MM.1S (cell line): ENCODE measurements around the gene SCAI.
"Not testable (repeated sequence)": the region's sequence is repeated elsewhere in the genome, so short reads cannot be mapped to it uniquely, and the experiment has no call there.

Source experiments
- DNase-seq: peaks from one replicate; pipeline ENCODE4 v3.0.0-alpha.2; 2015
- H2AFZ ChIP-seq: fragments of 300-600 bp; sonication (generic); 2 replicates; pipeline ENCODE4 v1.6.0; 2016; ENCODE audit warnings: antibody characterized with exemption, low read length
- H3F3A ChIP-seq: fragments of 300-600 bp; sonication (generic); 2 replicates; pipeline ENCODE4 v1.6.1; 2016; ENCODE audit warnings: mild to moderate bottlenecking, antibody characterized with exemption, low read length, moderate library complexity, mixed read lengths; ENCODE audit not compliant: insufficient read depth
- H3K27ac ChIP-seq: fragments of 300-600 bp; sonication (generic); 2 replicates; pipeline ENCODE4 v1.5.1; 2016; ENCODE audit warnings: mild to moderate bottlenecking, low read length
- H3K27me3 ChIP-seq: fragments of 300-600 bp; sonication (generic); replicated peaks from 2 replicates; pipeline ENCODE4 v1.6.0; 2016; ENCODE audit warnings: low read length; ENCODE audit not compliant: insufficient read depth
- H3K36me3 ChIP-seq: fragments of 300-600 bp; sonication (generic); replicated peaks from 2 replicates; pipeline ENCODE4 v1.6.1; 2016; ENCODE audit warnings: mild to moderate bottlenecking, low read length, mixed read lengths; ENCODE audit not compliant: insufficient read depth
- H3K4me1 ChIP-seq: fragments of 300-600 bp; sonication (generic); 2 replicates; pipeline ENCODE4 v1.6.1; 2016; ENCODE audit warnings: low read length, mixed read lengths
- H3K4me2 ChIP-seq: fragments of 300-600 bp; sonication (generic); 2 replicates; pipeline ENCODE4 v1.6.0; 2016; ENCODE audit warnings: low read depth, low read length
- H3K4me3 ChIP-seq: fragments of 300-600 bp; sonication (generic); 2 replicates; pipeline ENCODE4 v1.5.1; 2016; ENCODE audit warnings: low read length, mixed read lengths
- H3K79me2 ChIP-seq: fragments of 300-600 bp; sonication (generic); 2 replicates; pipeline ENCODE4 v1.6.1; 2016; ENCODE audit warnings: mixed run types, low read length, mixed read lengths
- H3K9ac ChIP-seq: fragments of 300-600 bp; sonication (generic); 2 replicates; pipeline ENCODE4 v1.6.1; 2016; ENCODE audit warnings: low read length, mixed read lengths
- H3K9me2 ChIP-seq: fragments of 300-600 bp; sonication (generic); replicated peaks from 2 replicates; pipeline ENCODE4 v1.6.1; 2016; ENCODE audit warnings: mild to moderate bottlenecking, low read length, mixed read lengths; ENCODE audit not compliant: insufficient read depth
- H3K9me3 ChIP-seq: fragments of 300-600 bp; sonication (generic); replicated peaks from 2 replicates; pipeline ENCODE4 v1.6.1; 2016; ENCODE audit warnings: mild to moderate bottlenecking, low read length, mixed read lengths; ENCODE audit not compliant: insufficient read depth
- H4K20me1 ChIP-seq: fragments of 300-600 bp; sonication (generic); 2 replicates; pipeline ENCODE4 v1.6.1; 2016; ENCODE audit warnings: mild to moderate bottlenecking, low read length, moderate library complexity, mixed read lengths; ENCODE audit not compliant: insufficient read depth
- EZH2 ChIP-seq: fragments of 300-600 bp; sonication (generic); optimal IDR thresholded peaks from 2 replicates; pipeline ENCODE3; 2017; ENCODE audit warnings: low read depth, mild to moderate bottlenecking, antibody characterized with exemption, low read length, mixed read lengths
- EZH2phosphoT487 ChIP-seq: fragments of 300-600 bp; sonication (generic); IDR thresholded peaks from 2 replicates; pipeline ENCODE4 v1.6.1; 2018; ENCODE audit warnings: antibody characterized with exemption, low read length
- TF ChIP-seq, protein P1 (sequence below): fragments of 300-600 bp; sonication (generic); IDR thresholded peaks from 2 replicates; pipeline ENCODE4 v1.5.1; 2016; ENCODE audit warnings: antibody characterized with exemption, low read length, mixed read lengths

Gene SCAI

DNA sequence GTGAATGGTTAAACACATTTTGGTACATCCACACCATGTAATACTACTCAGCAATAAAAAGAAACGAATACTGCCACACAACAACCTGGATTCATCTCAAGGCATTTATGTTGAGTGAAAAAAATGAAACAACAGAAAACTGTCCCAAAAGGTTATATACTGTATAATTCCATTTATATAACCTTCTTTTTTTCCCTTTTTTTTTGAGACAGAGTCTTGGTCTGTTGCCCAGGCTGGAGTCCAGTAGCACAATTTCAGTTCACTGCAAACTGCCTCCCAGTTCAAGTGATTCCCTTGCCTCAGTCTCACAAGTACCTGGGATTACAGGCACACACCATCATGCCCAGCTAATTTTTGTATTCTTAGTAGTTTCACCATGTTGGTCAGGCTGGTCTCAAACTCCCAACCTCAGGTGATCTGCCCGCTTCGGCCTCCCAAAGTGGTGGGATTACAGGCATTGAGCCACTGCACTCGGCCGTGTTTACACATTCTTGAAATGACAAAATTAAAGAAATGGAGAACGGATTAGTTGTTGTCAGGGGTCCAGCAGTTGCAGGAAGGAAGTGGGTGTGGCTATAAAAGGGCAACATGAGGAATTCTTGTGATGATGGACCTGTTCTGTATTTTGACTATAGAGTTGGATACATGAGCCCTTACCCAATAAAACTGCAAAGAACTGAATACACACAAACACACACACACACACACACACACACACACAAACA lies 28.9 kb upstream of the SCAI start:
- no peak for TF ChIP-seq EZH2phosphoT487
- no peak overlapping the region for H2AFZ ChIP-seq
- no peak overlapping the region for H3K9ac ChIP-seq
- H3F3A ChIP-seq = no peaks in the 10 kb centered on the region
- no peaks in the 10 kb centered on the region for H3K27me3 ChIP-seq
- no peaks in the 10 kb centered on the region for H4K20me1 ChIP-seq
- no peak overlapping the region for H3K4me3 ChIP-seq
- no peaks in the 10 kb centered on the region for H3K9me3 ChIP-seq
- H3K4me1 ChIP-seq = no peaks in the 10 kb centered on the region
- H3K36me3 ChIP-seq = no peaks in the 10 kb centered on the region
- no peak overlapping the region for H3K27ac ChIP-seq
- no peaks in the 10 kb centered on the region for H3K9me2 ChIP-seq
- H3K4me2 ChIP-seq = no peak overlapping the region
- H3K79me2 ChIP-seq = peaks cover 70% of the 10 kb centered on the region
- no peak for DNase-seq

DNA sequence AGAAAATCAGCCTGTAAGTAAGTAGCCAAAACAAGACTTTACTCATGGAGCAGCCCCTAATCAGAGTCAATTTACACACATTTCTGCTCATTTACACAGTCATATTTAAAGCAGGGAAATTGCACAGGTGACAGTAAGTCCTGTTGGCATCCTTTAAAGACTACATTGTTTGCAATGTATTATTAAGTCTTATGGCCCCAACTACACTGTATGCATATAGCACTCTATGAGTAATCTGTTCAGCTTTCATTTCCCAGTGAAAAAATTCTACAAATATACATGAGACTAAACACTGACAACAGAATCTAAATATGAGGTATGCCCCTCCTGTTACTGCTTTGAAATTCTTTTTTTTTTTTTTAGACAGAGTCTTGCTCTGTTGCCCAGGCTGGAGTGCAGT lies 26.6 kb upstream of the SCAI start:
- no peaks in the 10 kb centered on the region for H3K9me3 ChIP-seq
- no peak overlapping the region for H2AFZ ChIP-seq
- no peaks in the 10 kb centered on the region for H3K27me3 ChIP-seq
- H3K4me3 ChIP-seq = no peak overlapping the region
- no peak for DNase-seq
- H3F3A ChIP-seq = no peaks in the 10 kb centered on the region
- H3K27ac ChIP-seq = no peak overlapping the region
- H3K36me3 ChIP-seq = no peaks in the 10 kb centered on the region
- TF ChIP-seq EZH2phosphoT487 = no peak
- TF ChIP-seq EZH2 = no peak
- TF ChIP-seq, protein P1, sequence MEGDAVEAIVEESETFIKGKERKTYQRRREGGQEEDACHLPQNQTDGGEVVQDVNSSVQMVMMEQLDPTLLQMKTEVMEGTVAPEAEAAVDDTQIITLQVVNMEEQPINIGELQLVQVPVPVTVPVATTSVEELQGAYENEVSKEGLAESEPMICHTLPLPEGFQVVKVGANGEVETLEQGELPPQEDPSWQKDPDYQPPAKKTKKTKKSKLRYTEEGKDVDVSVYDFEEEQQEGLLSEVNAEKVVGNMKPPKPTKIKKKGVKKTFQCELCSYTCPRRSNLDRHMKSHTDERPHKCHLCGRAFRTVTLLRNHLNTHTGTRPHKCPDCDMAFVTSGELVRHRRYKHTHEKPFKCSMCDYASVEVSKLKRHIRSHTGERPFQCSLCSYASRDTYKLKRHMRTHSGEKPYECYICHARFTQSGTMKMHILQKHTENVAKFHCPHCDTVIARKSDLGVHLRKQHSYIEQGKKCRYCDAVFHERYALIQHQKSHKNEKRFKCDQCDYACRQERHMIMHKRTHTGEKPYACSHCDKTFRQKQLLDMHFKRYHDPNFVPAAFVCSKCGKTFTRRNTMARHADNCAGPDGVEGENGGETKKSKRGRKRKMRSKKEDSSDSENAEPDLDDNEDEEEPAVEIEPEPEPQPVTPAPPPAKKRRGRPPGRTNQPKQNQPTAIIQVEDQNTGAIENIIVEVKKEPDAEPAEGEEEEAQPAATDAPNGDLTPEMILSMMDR = no peak
- no peak overlapping the region for H3K9ac ChIP-seq
- no peak overlapping the region for H3K4me2 ChIP-seq
- H3K79me2 ChIP-seq = peaks cover 49% of the 10 kb centered on the region
- H3K4me1 ChIP-seq = no peaks in the 10 kb centered on the region
- no peaks in the 10 kb centered on the region for H3K9me2 ChIP-seq
- no peaks in the 10 kb centered on the region for H4K20me1 ChIP-seq

DNA sequence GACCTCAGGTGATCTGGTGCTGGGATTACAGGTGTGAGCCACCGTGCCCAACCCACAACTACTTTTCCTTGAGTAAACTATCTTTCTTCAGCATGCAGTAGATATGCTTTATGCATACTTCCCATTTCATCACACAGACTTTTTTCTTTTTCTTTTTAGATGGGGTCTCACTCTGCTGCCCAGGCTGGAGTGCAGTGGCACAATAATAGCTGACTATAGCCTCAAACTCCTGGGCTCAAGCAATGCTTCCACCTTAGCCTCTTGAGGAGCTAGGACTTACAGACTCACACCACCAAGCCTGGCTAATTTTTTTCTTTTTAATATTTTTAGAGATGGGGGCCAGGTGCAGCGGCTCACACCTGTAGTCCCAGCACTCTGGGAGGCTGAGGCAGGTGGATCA lies 23.4 kb upstream of the SCAI start:
- no peak overlapping the region for H2AFZ ChIP-seq
- no peak for DNase-seq
- no peaks in the 10 kb centered on the region for H3K4me1 ChIP-seq
- no peak overlapping the region for H3K27ac ChIP-seq
- H3K9me2 ChIP-seq = no peaks in the 10 kb centered on the region
- no peak overlapping the region for H3K4me2 ChIP-seq
- no peaks in the 10 kb centered on the region for H3F3A ChIP-seq
- H4K20me1 ChIP-seq = no peaks in the 10 kb centered on the region
- no peak overlapping the region for H3K4me3 ChIP-seq
- TF ChIP-seq, protein P1 = no peak
- TF ChIP-seq EZH2 (no peak), EZH2phosphoT487 (no peak)
- no peaks in the 10 kb centered on the region for H3K9me3 ChIP-seq
- no peaks in the 10 kb centered on the region for H3K27me3 ChIP-seq
- peaks cover 27% of the 10 kb centered on the region for H3K79me2 ChIP-seq
- no peaks in the 10 kb centered on the region for H3K36me3 ChIP-seq
- no peak overlapping the region for H3K9ac ChIP-seq

DNA sequence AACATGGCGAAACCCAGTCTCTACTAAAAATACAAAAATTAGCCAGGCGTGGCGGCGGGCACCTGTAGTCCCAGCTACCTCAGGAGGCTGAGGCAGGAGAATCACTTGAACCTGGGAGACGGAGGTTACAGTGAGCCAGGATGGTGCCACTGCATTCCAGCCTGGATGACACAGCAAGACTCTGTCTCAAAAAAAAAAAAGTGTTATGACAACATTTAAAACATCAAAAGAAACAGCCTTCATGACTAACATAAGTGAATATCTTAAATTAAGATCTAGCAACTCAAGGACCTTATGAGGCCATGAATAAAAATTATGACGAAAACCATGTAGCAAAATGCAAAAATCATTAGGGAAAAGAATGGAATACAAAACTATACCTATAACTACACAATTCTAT lies 19.6 kb upstream of the SCAI start:
- H3K4me2 ChIP-seq, H3K4me3 ChIP-seq, H4K20me1 ChIP-seq, H2AFZ ChIP-seq, H3K9me3 ChIP-seq, H3F3A ChIP-seq, H3K27ac ChIP-seq, H3K9me2 ChIP-seq, H3K36me3 ChIP-seq, H3K4me1 ChIP-seq, H3K9ac ChIP-seq, H3K27me3 ChIP-seq, DNase-seq: not testable (repeated sequence)
- peaks cover 19% of the 10 kb centered on the region for H3K79me2 ChIP-seq
